OCI-LY1 (cell line): ENCODE measurements around the gene CELA3B.

Experiments
- H2AFZ ChIP-seq: fragments of 200-600 bp; sonication (generic), shearing (Covaris generic); 2 replicates; pipeline ENCODE4 v1.6.0; 2014; ENCODE audit warnings: antibody characterized with exemption, mild to moderate bottlenecking, low read length
- H3F3A ChIP-seq: fragments of 200-600 bp; sonication (generic), shearing (Covaris generic); 2 replicates; pipeline ENCODE4 v1.6.0; 2014; ENCODE audit warnings: mild to moderate bottlenecking, antibody characterized with exemption, low read length, moderate library complexity; ENCODE audit not compliant: insufficient read depth
- H3K27ac ChIP-seq: fragments of 200-600 bp; sonication (generic); 2 replicates; pipeline ENCODE4 v1.5.1; 2014; ENCODE audit warnings: low read length, mixed run types, mild to moderate bottlenecking, low read depth; ENCODE audit not compliant: poor library complexity, severe bottlenecking
- H3K27me3 ChIP-seq: fragments of 200-600 bp; sonication (generic); 2 replicates; pipeline ENCODE4 v1.6.0; 2014; ENCODE audit warnings: antibody characterized with exemption, mild to moderate bottlenecking, low read length, moderate library complexity; ENCODE audit not compliant: insufficient read depth
- H3K36me3 ChIP-seq: fragments of 200-600 bp; sonication (generic); 2 replicates; pipeline ENCODE4 v1.6.1; 2014; ENCODE audit warnings: mild to moderate bottlenecking, antibody characterized with exemption, low read length, moderate library complexity, mixed read lengths; ENCODE audit not compliant: insufficient read depth
- H3K4me1 ChIP-seq: fragments of 200-600 bp; sonication (generic); 2 replicates; pipeline ENCODE4 v1.5.1; 2014; ENCODE audit warnings: mild to moderate bottlenecking, low read length, moderate library complexity; ENCODE audit not compliant: insufficient read depth, severe bottlenecking
- H3K4me2 ChIP-seq: fragments of 200-600 bp; sonication (generic), shearing (Covaris generic); 2 replicates; pipeline ENCODE4 v1.6.1; 2014; ENCODE audit warnings: low read length
- H3K4me3 ChIP-seq: fragments of 200-600 bp; sonication (generic); 2 replicates; pipeline ENCODE4 v1.5.1; 2014; ENCODE audit warnings: low read length, low read depth, mild to moderate bottlenecking, mixed read lengths; ENCODE audit not compliant: poor library complexity, severe bottlenecking
- H3K79me2 ChIP-seq: fragments of 200-600 bp; shearing (Covaris generic); 2 replicates; pipeline ENCODE4 v1.6.1; 2016; ENCODE audit warnings: mixed run types, low read length, mixed read lengths; ENCODE audit not compliant: insufficient read depth
- H3K9ac ChIP-seq: fragments of 200-600 bp; sonication (generic), shearing (Covaris generic); 2 replicates; pipeline ENCODE4 v1.6.1; 2014; ENCODE audit warnings: mild to moderate bottlenecking, low read length, mixed read lengths
- H3K9me2 ChIP-seq: fragments of 200-600 bp; sonication (generic), shearing (Covaris generic); 2 replicates; pipeline ENCODE4 v1.6.1; 2014; ENCODE audit warnings: low read depth, mild to moderate bottlenecking, low read length, mixed read lengths
- H3K9me3 ChIP-seq: fragments of 200-600 bp; shearing (Covaris generic); 2 replicates; pipeline ENCODE4 v1.6.1; 2014; ENCODE audit warnings: low read length, mixed read lengths
- H4K20me1 ChIP-seq: fragments of 200-600 bp; sonication (generic), shearing (Covaris generic); 2 replicates; pipeline ENCODE4 v1.6.0; 2016; ENCODE audit warnings: mild to moderate bottlenecking, low read length; ENCODE audit not compliant: insufficient read depth
- CTCF ChIP-seq: fragments of 200-600 bp; sonication (generic), shearing (Covaris generic); IDR thresholded peaks from 2 replicates; pipeline ENCODE4 v1.5.1; 2017; ENCODE audit warnings: mild to moderate bottlenecking, antibody characterized with exemption, low read length, moderate library complexity, mixed read lengths
- EZH2 ChIP-seq: fragments of 200-600 bp; sonication (generic), shearing (Covaris generic); IDR thresholded peaks from 2 replicates; pipeline ENCODE4 v1.8.0; 2017; ENCODE audit warnings: borderline replicate concordance, mixed run types, mild to moderate bottlenecking, antibody characterized with exemption, low read length, moderate library complexity, mixed read lengths

Gene CELA3B

GRCh38 chr1:21933397-21934248 lies 43.2 kb upstream of the CELA3B start:
- Histone ChIP-seq H4K20me1 (no peaks in the 10 kb centered on the region), H3K79me2 (no peaks in the 10 kb centered on the region), H3F3A (no peaks in the 10 kb centered on the region), H2AFZ (no peak overlapping the region), H3K27me3 (peaks cover 13% of the 10 kb centered on the region; the same call in 1 of the 2 replicates), H3K27ac (no peak overlapping the region), H3K9me2 (no peaks in the 10 kb centered on the region), H3K9me3 (no peaks in the 10 kb centered on the region), H3K4me1 (peaks cover 10% of the 10 kb centered on the region), H3K36me3 (no peaks in the 10 kb centered on the region), H3K4me3 (no peak overlapping the region), H3K4me2 (no peak overlapping the region), H3K9ac (no peak overlapping the region)
- TF ChIP-seq EZH2 = no peak
- TF ChIP-seq CTCF = no peak

- peaks cover 10% of the 10 kb centered on the region for H3K4me1 ChIP-seq
- H3K79me2 ChIP-seq = no peaks in the 10 kb centered on the region
- H2AFZ ChIP-seq = no peak overlapping the region
These were observed 41.4 kb upstream of the CELA3B start for GRCh38 chr1:21935393-21935804.

GRCh38 chr1:21935891-21936365 lies 40.9 kb upstream of the CELA3B start:
- Histone ChIP-seq H3K9me3 (no peaks in the 10 kb centered on the region), H4K20me1 (no peaks in the 10 kb centered on the region), H3K4me2 (no peak overlapping the region; the same call in 1 of the 2 replicates), H3K4me3 (no peak overlapping the region), H3K9ac (no peak overlapping the region), H3K79me2 (no peaks in the 10 kb centered on the region), H3K36me3 (no peaks in the 10 kb centered on the region), H2AFZ (no peak overlapping the region), H3F3A (no peaks in the 10 kb centered on the region), H3K27me3 (peaks cover 19% of the 10 kb centered on the region; the same call in 1 of the 2 replicates), H3K9me2 (no peaks in the 10 kb centered on the region), H3K4me1 (peaks cover 10% of the 10 kb centered on the region), H3K27ac (no peak overlapping the region)
- no peak for TF ChIP-seq CTCF

More at GRCh38 chr1:21935393-21935804, 41.4 kb upstream of the CELA3B start:
- Histone ChIP-seq H3K27ac (no peak overlapping the region), H3K4me2 (no peak overlapping the region), H3K9me3 (no peaks in the 10 kb centered on the region), H3K36me3 (no peaks in the 10 kb centered on the region), H3F3A (no peaks in the 10 kb centered on the region), H3K9me2 (no peaks in the 10 kb centered on the region), H3K4me3 (no peak overlapping the region), H3K9ac (no peak overlapping the region), H3K27me3 (peaks cover 19% of the 10 kb centered on the region; the same call in 1 of the 2 replicates), H4K20me1 (no peaks in the 10 kb centered on the region)
- TF ChIP-seq CTCF = no peak
- TF ChIP-seq EZH2 = no peak
